Measurements from ENCODE around the gene HDDC2. TPM values are rescaled to one million over a fixed set of nuclear protein-coding genes. Genes with fewer than 3 reads are reported as not detected.

The HDDC2 gene
- polyA plus RNA-seq, 1 donor from 2014 or later, result 75.2 TPM

- Histone ChIP-seq H3K4me2 (ENCODE audit: low read length) (no peak overlapping the region), H3K9ac (ENCODE audit: low read length) (no peak overlapping the region), H3K36me3 (ENCODE audit: insufficient read depth, low read length) (no peaks in the 10 kb centered on the region), H3K27me3 (ENCODE audit: insufficient read depth, low read depth, low read length) (no peaks in the 10 kb centered on the region), H4K20me1 (ENCODE audit: insufficient read depth) (no peaks in the 10 kb centered on the region), H3K9me2 (ENCODE audit: insufficient read depth, low read length) (no peaks in the 10 kb centered on the region), H3K4me3 (ENCODE audit: low read length) (no peak overlapping the region), H3F3A (ENCODE audit: insufficient read depth, low read length, poor library complexity, severe bottlenecking) (no peaks in the 10 kb centered on the region), H3K79me2 (replicated peaks; ENCODE audit: insufficient read depth, low read length) (no peaks in the 10 kb centered on the region), H2AFZ (ENCODE audit: low read depth, low read length) (no peak overlapping the region), H3K9me3 (ENCODE audit: low read length) (no peaks in the 10 kb centered on the region), H3K27ac (ENCODE audit: low read length) (no peak overlapping the region)
- TF ChIP-seq CTCF (IDR thresholded peaks at IDR 0.05; ENCODE audit: poor library complexity, severe bottlenecking) (no peak), SMC3 (conservative IDR thresholded peaks at IDR 0.05; ENCODE audit: poor library complexity) (no peak), POLR2AphosphoS5 (IDR thresholded peaks at IDR 0.05) (no peak), RAD21 (conservative IDR thresholded peaks at IDR 0.05) (no peak), REST (IDR thresholded peaks at IDR 0.05; ENCODE audit: borderline replicate concordance) (no peak), TAF1 (IDR thresholded peaks at IDR 0.05; ENCODE audit: low read depth) (no peak)
Measured at GRCh38 chr6:125306756-125307149, 5.0 kb upstream of the HDDC2 start.

- Histone ChIP-seq H3K27me3 (ENCODE audit: insufficient read depth, low read depth, low read length) (no peaks in the 10 kb centered on the region), H3K36me3 (ENCODE audit: insufficient read depth, low read length) (no peaks in the 10 kb centered on the region), H4K20me1 (ENCODE audit: insufficient read depth) (no peaks in the 10 kb centered on the region), H3K9me2 (ENCODE audit: insufficient read depth, low read length) (no peaks in the 10 kb centered on the region), H3K9me3 (ENCODE audit: low read length) (no peaks in the 10 kb centered on the region), H3K4me3 (ENCODE audit: low read length) (no peak overlapping the region), H2AFZ (ENCODE audit: low read depth, low read length) (no peak overlapping the region), H3K4me2 (ENCODE audit: low read length) (no peak overlapping the region), H3F3A (ENCODE audit: insufficient read depth, low read length, poor library complexity, severe bottlenecking) (no peaks in the 10 kb centered on the region), H3K79me2 (replicated peaks; ENCODE audit: insufficient read depth, low read length) (no peaks in the 10 kb centered on the region), H3K27ac (ENCODE audit: low read length) (no peak overlapping the region), H3K9ac (ENCODE audit: low read length) (no peak overlapping the region)
- TF ChIP-seq RAD21 (conservative IDR thresholded peaks at IDR 0.05) (no peak), MXI1 (conservative IDR thresholded peaks at IDR 0.05; ENCODE audit: poor library complexity, severe bottlenecking) (no peak), POLR2AphosphoS5 (IDR thresholded peaks at IDR 0.05) (no peak), TAF1 (IDR thresholded peaks at IDR 0.05; ENCODE audit: low read depth) (no peak), EZH2 (IDR thresholded peaks at IDR 0.05; ENCODE audit: borderline replicate concordance, insufficient read depth, low read length, poor library complexity, severe bottlenecking) (no peak), EP300 (conservative IDR thresholded peaks at IDR 0.05; ENCODE audit: poor library complexity, severe bottlenecking) (no peak), CTCF (IDR thresholded peaks at IDR 0.05; ENCODE audit: poor library complexity, severe bottlenecking) (no peak), SMC3 (conservative IDR thresholded peaks at IDR 0.05; ENCODE audit: poor library complexity) (no peak), REST (IDR thresholded peaks at IDR 0.05; ENCODE audit: borderline replicate concordance) (no peak)
Measured at GRCh38 chr6:125304970-125305660, 3.3 kb upstream of the HDDC2 start.
